Measurements from ENCODE around the gene RNF213.

DNA sequence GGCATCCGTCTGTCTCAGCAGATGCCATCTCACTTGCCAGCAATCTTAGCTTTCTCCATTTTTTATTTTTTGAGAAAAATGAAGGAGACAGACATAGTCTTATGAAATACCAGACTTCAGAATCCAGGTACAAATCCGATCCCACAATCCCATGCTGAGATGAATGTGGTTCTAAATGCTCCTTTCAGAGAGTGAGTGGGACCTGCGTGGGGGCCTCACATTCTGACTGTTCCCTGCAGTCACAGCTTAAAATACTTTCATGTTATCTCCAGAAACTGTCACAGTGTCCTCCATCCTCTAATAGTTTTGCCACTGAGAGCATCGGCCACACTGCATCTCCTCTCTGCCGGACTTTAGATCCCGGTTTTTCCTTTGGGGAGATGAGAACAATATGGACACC lies 119.4 kb downstream of the RNF213 start:
- TF ChIP-seq GATA3 (IDR thresholded peaks at IDR 0.05; ENCODE audit: low read depth, low read length) = no peak
- TF ChIP-seq GATA2 (IDR thresholded peaks at IDR 0.05; ENCODE audit: low read depth, low read length) = no peak
